Adrenal gland (tissue), 5 donors: Measurements from ENCODE around the gene ARHGEF16.

Experiments
- CTCF ChIP-seq, 6 experiments: fragments of 450-650 bp in 4 of 6; fragments of 200-600 bp in 2 of 6; sonication (generic) in 1 of 6; IDR thresholded peaks; 1 replicate in 5 of 6; 2 replicates in 1 of 6; pipeline versions ENCODE4 v1.5.1 to v1.8.0; 2016 to 2021; ENCODE audit warnings: antibody characterized with exemption in 6 of 6, mild to moderate bottlenecking in 2 of 6, moderate library complexity in 1 of 6
- POLR2A ChIP-seq, 2 donors: fragments of 450-650 bp; IDR thresholded peaks; one replicate each; pipeline ENCODE4 v1.6.1; 2017; ENCODE audit warnings: antibody characterized with exemption in 2 of 2, mild to moderate bottlenecking in 2 of 2, moderate library complexity in 1 of 2
- donor health status: DM: no; HTN: no; CAD: no.

DNA sequence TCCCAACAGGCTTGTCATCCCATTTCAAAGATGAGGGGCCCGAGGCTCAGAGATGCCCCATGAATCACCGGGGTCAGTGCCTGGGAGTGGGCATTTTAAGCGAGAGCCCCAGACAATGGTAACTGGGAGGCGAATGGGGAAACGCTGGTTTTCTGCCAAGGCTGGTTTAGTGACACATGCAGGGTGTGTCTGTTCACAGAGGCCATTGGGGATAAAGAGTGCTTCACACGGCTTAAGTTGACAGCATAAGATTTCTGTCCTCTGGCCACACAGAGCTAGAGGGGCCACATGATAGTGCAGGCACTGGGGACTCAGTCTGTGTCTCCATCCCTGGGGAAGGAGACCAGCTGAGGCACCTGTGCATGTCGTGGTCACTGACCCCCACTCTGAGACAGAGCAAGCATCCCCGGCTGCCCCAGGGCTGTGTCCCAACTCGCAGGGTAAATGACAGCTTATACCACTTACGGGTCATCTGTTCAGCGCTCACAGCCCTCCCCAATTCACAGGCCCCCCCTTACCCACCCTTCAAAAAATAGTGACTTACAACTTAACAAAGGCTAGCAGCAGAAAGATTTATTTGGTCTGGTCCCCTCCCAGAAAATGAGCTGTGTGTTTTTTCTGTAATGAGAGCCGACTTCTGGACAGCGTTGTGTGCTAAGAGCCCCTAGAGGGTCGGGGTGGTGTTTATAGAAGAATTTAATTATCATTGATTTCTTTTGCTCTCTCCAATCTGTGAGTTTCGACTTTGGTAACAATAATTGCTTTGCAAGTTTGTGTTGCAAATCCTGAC is 34.9 kb upstream of the ARHGEF16 start:
- TF ChIP-seq CTCF (IDR thresholded peaks at IDR 0.05), result no peak
- TF ChIP-seq POLR2A (IDR thresholded peaks at IDR 0.05), result no peak
